ENCODE results near the gene PSME4.
"Not testable (repeated sequence)": the region's sequence is repeated elsewhere in the genome, so short reads cannot be mapped to it uniquely, and the experiment has no call there.

- TF ChIP-seq POLR2AphosphoS5 (IDR thresholded peaks at IDR 0.05; ENCODE audit: low read depth, low read length); REST (IDR thresholded peaks at IDR 0.05; ENCODE audit: insufficient read depth in 1 of 2, low read depth in 2 of 2, low read length in 1 of 2); SIN3A (IDR thresholded peaks at IDR 0.05; ENCODE audit: borderline replicate concordance, insufficient read depth, low read depth, low read length): not testable (repeated sequence)
- TF ChIP-seq, protein P1, sequence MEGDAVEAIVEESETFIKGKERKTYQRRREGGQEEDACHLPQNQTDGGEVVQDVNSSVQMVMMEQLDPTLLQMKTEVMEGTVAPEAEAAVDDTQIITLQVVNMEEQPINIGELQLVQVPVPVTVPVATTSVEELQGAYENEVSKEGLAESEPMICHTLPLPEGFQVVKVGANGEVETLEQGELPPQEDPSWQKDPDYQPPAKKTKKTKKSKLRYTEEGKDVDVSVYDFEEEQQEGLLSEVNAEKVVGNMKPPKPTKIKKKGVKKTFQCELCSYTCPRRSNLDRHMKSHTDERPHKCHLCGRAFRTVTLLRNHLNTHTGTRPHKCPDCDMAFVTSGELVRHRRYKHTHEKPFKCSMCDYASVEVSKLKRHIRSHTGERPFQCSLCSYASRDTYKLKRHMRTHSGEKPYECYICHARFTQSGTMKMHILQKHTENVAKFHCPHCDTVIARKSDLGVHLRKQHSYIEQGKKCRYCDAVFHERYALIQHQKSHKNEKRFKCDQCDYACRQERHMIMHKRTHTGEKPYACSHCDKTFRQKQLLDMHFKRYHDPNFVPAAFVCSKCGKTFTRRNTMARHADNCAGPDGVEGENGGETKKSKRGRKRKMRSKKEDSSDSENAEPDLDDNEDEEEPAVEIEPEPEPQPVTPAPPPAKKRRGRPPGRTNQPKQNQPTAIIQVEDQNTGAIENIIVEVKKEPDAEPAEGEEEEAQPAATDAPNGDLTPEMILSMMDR (IDR thresholded peaks at IDR 0.05) = not testable (repeated sequence)
Measured at GRCh38 chr2:53926321-53926720, 44.5 kb downstream of the PSME4 start.
